ENCODE measurements around the gene FAM83B. TPM values are rescaled to one million over a fixed set of nuclear protein-coding genes. Genes with fewer than 3 reads are reported as not detected.
"Not testable (repeated sequence)": the region's sequence is repeated elsewhere in the genome, so short reads cannot be mapped to it uniquely, and the experiment has no call there.

The FAM83B gene, protein sequence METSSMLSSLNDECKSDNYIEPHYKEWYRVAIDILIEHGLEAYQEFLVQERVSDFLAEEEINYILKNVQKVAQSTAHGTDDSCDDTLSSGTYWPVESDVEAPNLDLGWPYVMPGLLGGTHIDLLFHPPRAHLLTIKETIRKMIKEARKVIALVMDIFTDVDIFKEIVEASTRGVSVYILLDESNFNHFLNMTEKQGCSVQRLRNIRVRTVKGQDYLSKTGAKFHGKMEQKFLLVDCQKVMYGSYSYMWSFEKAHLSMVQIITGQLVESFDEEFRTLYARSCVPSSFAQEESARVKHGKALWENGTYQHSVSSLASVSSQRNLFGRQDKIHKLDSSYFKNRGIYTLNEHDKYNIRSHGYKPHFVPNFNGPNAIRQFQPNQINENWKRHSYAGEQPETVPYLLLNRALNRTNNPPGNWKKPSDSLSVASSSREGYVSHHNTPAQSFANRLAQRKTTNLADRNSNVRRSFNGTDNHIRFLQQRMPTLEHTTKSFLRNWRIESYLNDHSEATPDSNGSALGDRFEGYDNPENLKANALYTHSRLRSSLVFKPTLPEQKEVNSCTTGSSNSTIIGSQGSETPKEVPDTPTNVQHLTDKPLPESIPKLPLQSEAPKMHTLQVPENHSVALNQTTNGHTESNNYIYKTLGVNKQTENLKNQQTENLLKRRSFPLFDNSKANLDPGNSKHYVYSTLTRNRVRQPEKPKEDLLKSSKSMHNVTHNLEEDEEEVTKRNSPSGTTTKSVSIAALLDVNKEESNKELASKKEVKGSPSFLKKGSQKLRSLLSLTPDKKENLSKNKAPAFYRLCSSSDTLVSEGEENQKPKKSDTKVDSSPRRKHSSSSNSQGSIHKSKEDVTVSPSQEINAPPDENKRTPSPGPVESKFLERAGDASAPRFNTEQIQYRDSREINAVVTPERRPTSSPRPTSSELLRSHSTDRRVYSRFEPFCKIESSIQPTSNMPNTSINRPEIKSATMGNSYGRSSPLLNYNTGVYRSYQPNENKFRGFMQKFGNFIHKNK
- not detected in 2 replicates for total RNA-seq

DNA sequence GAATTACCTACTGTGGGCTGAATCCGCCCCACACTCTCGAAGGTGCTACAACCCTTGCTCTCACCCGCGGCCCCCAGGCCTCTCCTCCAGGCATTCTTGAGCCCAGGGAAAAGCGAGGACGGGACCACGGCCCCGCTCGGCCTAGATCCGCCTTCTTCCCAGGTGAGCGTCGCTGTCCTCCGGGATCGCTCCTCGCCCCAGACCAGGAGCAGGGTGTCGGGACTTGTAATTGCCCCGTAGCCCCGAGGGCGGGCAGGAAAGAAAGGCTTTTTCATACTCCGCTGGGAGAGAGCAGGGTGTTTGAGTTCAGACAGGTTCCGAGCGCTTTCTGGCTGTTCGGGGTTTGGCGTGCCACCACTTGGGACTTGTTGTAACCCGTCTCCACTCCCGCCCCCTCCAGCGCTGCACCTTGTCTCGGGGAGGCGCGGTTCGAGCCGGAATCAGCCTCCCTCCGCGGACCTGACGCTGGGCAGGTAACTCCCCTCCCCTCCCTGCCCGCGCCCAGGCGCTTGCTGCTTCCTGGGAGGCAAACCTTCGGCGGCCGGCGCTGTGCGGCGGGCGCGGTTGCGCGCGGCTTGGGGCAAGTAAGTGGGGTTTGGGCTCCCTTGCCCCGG, at the start of gene FAM83B:
Gene FAM83B (plus strand): TSS at position 529 of the 614 bp plus-strand sequence. CDS start 23,476 bp downstream, outside the sequence.
- no peaks in the 10 kb centered on the region for H3K4me1 Mint-ChIP-seq (ENCODE audit: low read depth)
- H3K36me3 Mint-ChIP-seq (ENCODE audit: low read depth), result no peaks in the 10 kb centered on the region
- H3K9me3 Mint-ChIP-seq, result peaks cover 5% of the 10 kb centered on the region
- H3K27ac Mint-ChIP-seq, result no peak within 1 kb of the TSS
- H3K27me3 Mint-ChIP-seq (ENCODE audit: low read depth), result peaks cover 19% of the 10 kb centered on the region
- DNase-seq (ENCODE audit: low spot score), result no peak
- intact Hi-C loops (cut with micrococcal nuclease), result no loop called here
- H3K4me3 Mint-ChIP-seq (ENCODE audit: low read depth), result no peak within 1 kb of the TSS

DNA sequence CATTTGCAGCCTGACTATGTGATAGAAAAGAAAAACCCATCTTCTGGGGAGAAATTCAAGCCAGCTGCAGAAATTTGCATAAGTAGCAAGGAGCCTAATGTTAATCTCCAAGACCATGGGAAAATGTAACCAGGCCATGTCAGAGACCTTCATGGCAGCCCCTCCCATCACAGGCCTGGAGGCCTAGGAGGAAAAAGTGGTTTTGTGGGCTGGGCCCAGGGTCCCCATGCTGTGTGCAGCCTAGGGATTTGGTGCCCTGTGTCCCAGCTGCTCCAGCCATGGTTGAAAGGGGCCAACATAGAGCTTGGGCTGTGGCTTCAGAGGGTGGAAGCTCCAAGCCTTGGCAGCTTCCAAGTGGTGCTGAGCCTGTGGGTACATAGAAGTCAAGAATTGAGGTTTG, 49.7 kb upstream of the FAM83B start:
- H3K36me3 Mint-ChIP-seq (ENCODE audit: low read depth); H3K4me1 Mint-ChIP-seq (ENCODE audit: low read depth); H3K27ac Mint-ChIP-seq; intact Hi-C loops (cut with micrococcal nuclease); H3K27me3 Mint-ChIP-seq (ENCODE audit: low read depth); DNase-seq (ENCODE audit: low spot score); H3K4me3 Mint-ChIP-seq (ENCODE audit: low read depth): not testable (repeated sequence)
- peaks cover 14% of the 10 kb centered on the region for H3K9me3 Mint-ChIP-seq

DNA sequence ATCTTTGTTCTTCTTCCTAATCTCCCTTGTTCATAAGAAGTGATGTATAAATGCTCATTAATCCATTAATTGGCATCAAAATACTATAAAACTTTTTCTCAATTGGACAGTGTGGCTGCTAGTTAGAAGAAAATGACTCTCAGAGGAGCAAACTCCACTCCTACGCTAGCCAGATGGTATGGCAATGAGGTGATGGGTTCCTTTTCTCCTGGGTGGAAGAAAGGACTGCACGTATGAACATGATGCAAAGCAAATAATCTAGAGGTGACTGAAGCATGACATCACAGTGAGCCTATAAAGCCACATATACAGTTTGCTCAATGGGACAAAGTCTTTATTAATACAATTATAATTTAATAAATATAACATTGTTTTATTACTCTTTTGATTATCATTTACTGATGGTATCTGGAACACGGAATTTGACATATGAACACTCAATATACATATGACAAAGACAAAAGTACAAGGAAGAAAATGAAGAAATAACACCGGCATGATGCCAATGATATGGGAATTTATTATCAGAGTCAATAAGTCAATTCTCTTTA, 46.4 kb upstream of the FAM83B start:
- DNase-seq (ENCODE audit: low spot score), result no peak
- H3K27me3 Mint-ChIP-seq (ENCODE audit: low read depth), result no peaks in the 10 kb centered on the region
- H3K4me1 Mint-ChIP-seq (ENCODE audit: low read depth), result no peaks in the 10 kb centered on the region
- no peak overlapping the region for H3K27ac Mint-ChIP-seq
- H3K4me3 Mint-ChIP-seq (ENCODE audit: low read depth), result no peak overlapping the region
- no peaks in the 10 kb centered on the region for H3K36me3 Mint-ChIP-seq (ENCODE audit: low read depth)
- peaks cover 17% of the 10 kb centered on the region for H3K9me3 Mint-ChIP-seq
- intact Hi-C loops (cut with micrococcal nuclease), result no loop called here

DNA sequence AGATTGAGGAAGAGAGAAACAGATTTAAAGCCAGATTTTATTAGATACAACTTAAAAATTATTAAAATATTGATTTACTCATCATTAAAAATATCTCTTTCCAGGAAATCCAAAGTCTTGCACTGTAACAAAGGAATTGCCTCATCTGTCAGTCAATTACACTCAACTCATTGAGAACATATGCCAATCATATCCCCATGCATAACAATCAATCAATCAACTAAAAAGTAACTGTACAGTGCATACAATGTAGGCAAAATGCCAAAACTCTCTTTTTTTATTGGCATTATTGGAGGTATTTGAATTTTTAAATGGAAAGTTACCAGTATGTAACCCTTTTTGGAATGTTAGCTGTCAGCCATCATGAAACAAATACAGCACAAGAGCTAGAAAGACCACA, 45.3 kb upstream of the FAM83B start:
- no peak overlapping the region for H3K27ac Mint-ChIP-seq
- H3K36me3 Mint-ChIP-seq (ENCODE audit: low read depth), result no peaks in the 10 kb centered on the region
- no peaks in the 10 kb centered on the region for H3K4me1 Mint-ChIP-seq (ENCODE audit: low read depth)
- H3K9me3 Mint-ChIP-seq, result peaks cover 9% of the 10 kb centered on the region
- no peak overlapping the region for H3K4me3 Mint-ChIP-seq (ENCODE audit: low read depth)
- no peaks in the 10 kb centered on the region for H3K27me3 Mint-ChIP-seq (ENCODE audit: low read depth)
- intact Hi-C loops (cut with micrococcal nuclease), result no loop called here
- no peak for DNase-seq (ENCODE audit: low spot score)

DNA sequence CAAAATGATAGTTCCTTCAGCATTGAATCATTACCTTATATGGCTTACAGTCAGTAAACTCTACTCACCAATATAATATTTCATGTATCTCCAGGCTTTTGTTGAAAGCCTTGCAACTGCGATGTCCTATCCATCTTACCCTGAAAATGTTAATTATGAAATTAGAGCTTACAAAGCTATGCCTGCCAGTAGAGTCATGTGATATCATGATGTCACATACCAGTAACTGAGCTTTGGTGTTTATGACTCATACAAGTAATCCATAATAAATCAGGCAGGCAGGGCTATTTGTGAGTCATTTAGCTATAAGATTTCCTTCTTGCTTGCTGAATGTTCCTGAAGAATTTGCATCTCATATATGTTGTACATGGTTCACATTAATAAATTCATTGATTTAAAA, 44.9 kb upstream of the FAM83B start:
- Mint-ChIP-seq H3K4me1 (ENCODE audit: low read depth) (no peaks in the 10 kb centered on the region), H3K9me3 (peaks cover 6% of the 10 kb centered on the region), H3K4me3 (ENCODE audit: low read depth) (no peak overlapping the region), H3K36me3 (ENCODE audit: low read depth) (no peaks in the 10 kb centered on the region), H3K27ac (no peak overlapping the region), H3K27me3 (ENCODE audit: low read depth) (no peaks in the 10 kb centered on the region)
- intact Hi-C loops (cut with micrococcal nuclease), result no loop called here
- no peak for DNase-seq (ENCODE audit: low spot score)

DNA sequence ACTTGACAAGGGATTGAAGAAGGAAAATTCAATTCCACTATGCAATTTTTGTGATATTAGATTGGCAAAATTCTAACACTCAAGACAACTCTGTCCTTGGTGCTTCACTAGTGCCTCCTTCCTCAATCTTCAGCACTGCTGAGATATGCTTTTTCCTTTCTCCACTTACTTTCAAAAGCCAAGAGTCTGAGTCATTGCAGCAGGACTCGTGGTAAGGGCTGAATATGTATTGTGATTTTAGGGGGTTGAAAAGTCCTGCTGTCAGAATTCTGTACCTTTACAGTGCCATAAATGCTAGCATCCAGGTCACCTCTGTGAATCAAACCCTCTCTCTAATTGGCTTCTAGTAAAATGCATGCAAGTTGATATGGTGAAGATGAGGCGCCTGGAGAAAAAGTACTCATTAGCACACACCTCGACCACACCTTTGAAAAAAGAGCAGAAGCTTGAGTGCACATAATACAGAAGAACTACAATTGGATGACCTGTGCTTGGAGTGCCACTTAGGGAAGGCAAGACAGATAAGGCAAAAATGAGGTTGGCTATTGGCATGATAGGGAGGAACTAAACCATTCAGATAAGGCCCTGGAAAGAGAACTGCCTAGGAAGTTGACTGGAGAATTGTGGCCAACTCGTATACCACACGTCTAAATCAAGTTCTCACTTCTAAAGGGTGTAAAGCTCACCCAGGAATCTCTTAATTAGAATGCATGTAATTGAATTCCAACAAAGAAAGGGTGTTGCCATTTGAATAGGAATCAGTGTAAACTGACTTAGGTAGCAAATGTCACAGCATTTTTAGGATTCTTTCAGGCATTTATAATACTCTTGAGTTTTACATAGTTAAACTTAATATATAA, 43.6 kb upstream of the FAM83B start:
- H3K36me3 Mint-ChIP-seq (ENCODE audit: low read depth), result no peaks in the 10 kb centered on the region
- DNase-seq (ENCODE audit: low spot score), result no peak
- no peaks in the 10 kb centered on the region for H3K4me1 Mint-ChIP-seq (ENCODE audit: low read depth)
- H3K9me3 Mint-ChIP-seq, result peaks cover 6% of the 10 kb centered on the region
- no peaks in the 10 kb centered on the region for H3K27me3 Mint-ChIP-seq (ENCODE audit: low read depth)
- no peak overlapping the region for H3K27ac Mint-ChIP-seq
- H3K4me3 Mint-ChIP-seq (ENCODE audit: low read depth), result no peak overlapping the region
- intact Hi-C loops (cut with micrococcal nuclease), result no loop called here

DNA sequence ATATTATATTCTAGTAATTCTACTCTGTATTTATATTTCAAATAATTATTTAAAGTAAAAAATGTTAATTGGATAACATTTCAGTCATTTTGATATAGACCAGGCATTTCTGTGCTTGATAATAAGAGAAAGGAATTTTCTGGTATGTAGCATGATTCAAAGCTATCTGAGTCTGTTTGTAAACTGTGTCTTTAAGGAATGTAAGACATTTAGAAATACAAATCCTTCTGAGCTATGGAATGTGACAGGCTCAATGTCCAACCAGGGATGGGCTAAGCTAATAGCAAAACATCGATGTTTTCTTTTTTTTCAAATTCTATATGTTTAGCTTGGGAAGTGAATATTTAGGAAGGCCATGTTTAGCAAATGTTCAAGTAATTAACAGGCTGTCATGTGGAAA, 41.5 kb upstream of the FAM83B start:
- no peak for DNase-seq (ENCODE audit: low spot score)
- Mint-ChIP-seq H3K27me3 (ENCODE audit: low read depth) (no peaks in the 10 kb centered on the region), H3K4me1 (ENCODE audit: low read depth) (no peaks in the 10 kb centered on the region), H3K9me3 (peaks cover 14% of the 10 kb centered on the region), H3K27ac (no peak overlapping the region), H3K36me3 (ENCODE audit: low read depth) (no peaks in the 10 kb centered on the region), H3K4me3 (ENCODE audit: low read depth) (no peak overlapping the region)
- intact Hi-C loops (cut with micrococcal nuclease), result no loop called here

DNA sequence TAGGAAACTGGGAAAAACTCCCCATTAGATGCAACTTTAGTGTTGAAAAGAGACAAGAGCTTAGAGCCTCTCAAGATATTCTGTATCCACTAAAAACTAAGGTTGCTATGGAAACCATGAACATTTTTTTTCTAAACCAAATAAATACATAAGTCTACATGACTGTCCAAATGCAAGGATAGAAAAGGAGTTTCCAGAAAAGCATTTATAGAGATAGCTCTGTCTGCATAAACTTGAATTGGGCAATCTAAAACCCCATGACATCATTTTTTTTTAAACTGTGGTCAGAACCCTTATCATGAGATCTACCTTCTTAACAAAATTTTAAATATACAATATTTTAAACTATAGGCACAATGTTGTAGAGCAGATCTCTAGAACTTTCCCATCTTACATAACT, 36.4 kb upstream of the FAM83B start:
- intact Hi-C loops (cut with micrococcal nuclease), result no loop called here
- Mint-ChIP-seq H3K9me3 (peaks cover 20% of the 10 kb centered on the region), H3K4me3 (ENCODE audit: low read depth) (no peak overlapping the region), H3K36me3 (ENCODE audit: low read depth) (no peaks in the 10 kb centered on the region), H3K27ac (no peak overlapping the region), H3K4me1 (ENCODE audit: low read depth) (no peaks in the 10 kb centered on the region), H3K27me3 (ENCODE audit: low read depth) (no peaks in the 10 kb centered on the region)
- no peak for DNase-seq (ENCODE audit: low spot score)

DNA sequence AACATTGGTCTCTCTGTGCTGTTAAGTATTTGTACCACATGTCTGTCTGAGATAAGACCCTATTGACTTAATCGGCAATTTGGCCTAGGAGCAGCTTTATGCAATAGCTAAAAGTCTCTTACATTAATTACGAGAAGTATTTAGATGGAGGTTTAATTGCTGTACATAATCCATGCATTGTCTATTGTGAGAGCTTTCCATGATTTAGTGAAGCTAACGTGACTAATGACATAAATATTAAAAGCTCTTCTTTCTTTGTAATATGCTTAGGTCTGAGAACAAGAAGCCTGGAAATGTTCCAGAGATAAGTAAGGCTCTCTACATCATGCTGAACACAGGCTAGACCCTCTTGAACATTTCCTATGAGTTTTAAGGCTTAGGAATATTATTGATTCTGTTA, 32.7 kb upstream of the FAM83B start:
- Mint-ChIP-seq H3K27ac (no peak overlapping the region), H3K9me3 (peaks cover 22% of the 10 kb centered on the region), H3K4me3 (ENCODE audit: low read depth) (no peak overlapping the region), H3K4me1 (ENCODE audit: low read depth) (no peaks in the 10 kb centered on the region), H3K27me3 (ENCODE audit: low read depth) (no peaks in the 10 kb centered on the region), H3K36me3 (ENCODE audit: low read depth) (no peaks in the 10 kb centered on the region)
- intact Hi-C loops (cut with micrococcal nuclease), result no loop called here
- DNase-seq (ENCODE audit: low spot score), result no peak

DNA sequence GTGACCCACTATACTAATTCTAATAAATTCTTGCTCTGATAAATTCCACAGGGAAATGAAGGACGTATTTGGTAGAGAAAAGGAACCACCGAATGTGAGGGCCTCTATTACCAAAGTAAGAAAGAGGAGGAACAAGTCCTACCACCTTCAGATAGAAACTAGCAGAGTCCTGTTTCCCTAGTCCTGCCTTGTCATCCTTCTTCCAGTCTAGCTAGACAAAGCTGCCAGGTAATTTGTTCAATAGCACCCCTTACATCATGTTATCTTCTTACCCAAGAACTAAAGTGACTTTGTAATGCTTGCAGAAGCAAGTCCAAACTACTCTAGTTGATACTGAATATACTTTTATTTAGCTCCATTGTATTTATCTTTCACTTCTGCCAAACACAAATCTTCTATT, 29.3 kb upstream of the FAM83B start:
- H3K9me3 Mint-ChIP-seq, result peaks cover 26% of the 10 kb centered on the region
- H3K27me3 Mint-ChIP-seq (ENCODE audit: low read depth), result no peaks in the 10 kb centered on the region
- H3K4me3 Mint-ChIP-seq (ENCODE audit: low read depth), result no peak overlapping the region
- no peaks in the 10 kb centered on the region for H3K4me1 Mint-ChIP-seq (ENCODE audit: low read depth)
- H3K27ac Mint-ChIP-seq, result no peak overlapping the region
- intact Hi-C loops (cut with micrococcal nuclease), result no loop called here
- H3K36me3 Mint-ChIP-seq (ENCODE audit: low read depth), result no peaks in the 10 kb centered on the region
- DNase-seq (ENCODE audit: low spot score), result no peak

DNA sequence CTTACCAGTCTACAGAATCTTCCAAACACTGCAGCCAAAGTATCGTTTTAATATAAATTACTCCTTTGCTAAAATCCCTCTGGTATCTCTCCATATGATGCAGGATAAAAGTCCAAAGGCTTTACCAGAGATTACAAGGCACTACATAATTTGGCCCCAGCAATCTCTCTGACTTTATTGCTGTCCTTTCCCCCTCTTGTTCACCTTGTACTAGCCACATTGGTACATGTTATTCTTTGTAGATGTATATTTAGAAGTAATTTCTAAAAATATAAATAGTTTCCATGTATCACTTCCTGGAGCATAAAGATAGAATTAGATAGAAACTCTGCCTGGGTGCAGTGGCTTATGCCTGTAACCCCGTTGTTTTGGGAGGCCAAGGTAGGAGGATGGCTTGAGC, 28.7 kb upstream of the FAM83B start:
- H3K36me3 Mint-ChIP-seq (ENCODE audit: low read depth), result no peaks in the 10 kb centered on the region
- H3K27me3 Mint-ChIP-seq (ENCODE audit: low read depth), result no peaks in the 10 kb centered on the region
- intact Hi-C loops (cut with micrococcal nuclease), result no loop called here
- peaks cover 29% of the 10 kb centered on the region for H3K9me3 Mint-ChIP-seq
- DNase-seq (ENCODE audit: low spot score), result no peak
- no peak overlapping the region for H3K27ac Mint-ChIP-seq
- H3K4me1 Mint-ChIP-seq (ENCODE audit: low read depth), result no peaks in the 10 kb centered on the region
- no peak overlapping the region for H3K4me3 Mint-ChIP-seq (ENCODE audit: low read depth)

DNA sequence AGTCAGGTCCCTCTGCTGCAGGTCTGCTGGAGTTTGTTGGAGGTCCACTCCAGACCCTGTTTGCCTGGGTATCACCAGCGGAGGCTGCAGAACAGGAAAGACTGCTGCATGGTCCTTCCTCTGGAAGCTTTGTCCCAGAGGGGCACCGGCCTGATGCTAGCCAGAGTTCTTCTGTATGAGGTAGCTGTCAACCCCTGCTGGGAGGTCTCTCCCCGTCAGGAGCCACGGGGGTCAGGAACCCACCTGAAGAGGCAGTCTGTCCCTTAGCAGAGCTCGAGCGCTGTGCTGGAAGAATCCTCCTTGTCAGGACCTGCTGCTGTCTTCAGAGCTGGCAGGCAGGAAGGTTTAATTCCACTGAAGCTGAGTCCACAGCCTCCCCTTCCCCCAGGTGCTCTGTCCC, 22.3 kb upstream of the FAM83B start:
- H3K4me3 Mint-ChIP-seq (ENCODE audit: low read depth); H3K27me3 Mint-ChIP-seq (ENCODE audit: low read depth); H3K27ac Mint-ChIP-seq; DNase-seq (ENCODE audit: low spot score); H3K36me3 Mint-ChIP-seq (ENCODE audit: low read depth); H3K4me1 Mint-ChIP-seq (ENCODE audit: low read depth); intact Hi-C loops (cut with micrococcal nuclease): not testable (repeated sequence)
- H3K9me3 Mint-ChIP-seq, result peaks cover 58% of the 10 kb centered on the region
